AG08396 (cell line): ENCODE data around the gene UAP1L1.

Source experiments
- DNase-seq: peaks from one replicate; pipeline ENCODE4 v3.0.0; 2012; ENCODE audit warnings: low spot score, mixed read lengths

UAP1L1 gene

GRCh38 chr9:137076636-137077009, 694 bp upstream of the UAP1L1 start:
- no peak for DNase-seq

- no peak for DNase-seq
Measured at GRCh38 chr9:137077758-137078693, 709 bp downstream of the UAP1L1 start.

GRCh38 chr9:137078701-137079400, 1.5 kb downstream of the UAP1L1 start:
- no peak for DNase-seq

- DNase-seq: no peak
Measured at GRCh38 chr9:137079401-137079787, 2.1 kb downstream of the UAP1L1 start.

- no peak for DNase-seq
Measured at GRCh38 chr9:137080260-137081122, 3.2 kb downstream of the UAP1L1 start.

GRCh38 chr9:137082222-137082924, 5.1 kb downstream of the UAP1L1 start:
- DNase-seq: no peak

- no peak for DNase-seq
Measured at GRCh38 chr9:137082925-137083290, 5.6 kb downstream of the UAP1L1 start.

- peak; percentile 89 for DNase-seq
Measured at GRCh38 chr9:137083394-137084004, 6.2 kb downstream of the UAP1L1 start.

GRCh38 chr9:137084526-137084925, 7.2 kb downstream of the UAP1L1 start:
- no peak for DNase-seq

- peak; percentile 63 for DNase-seq
Measured at GRCh38 chr9:137085920-137086530, 8.7 kb downstream of the UAP1L1 start.

GRCh38 chr9:137086531-137087408, 9.5 kb downstream of the UAP1L1 start, which contains the start of gene MAN1B1:
Gene MAN1B1 (plus strand): TSS chr9:137086985. CDS start chr9:137087000, 15 bp downstream.
- DNase-seq: peak; percentile 100

- DNase-seq: no peak
Measured at GRCh38 chr9:137087409-137087925, 10.2 kb downstream of the UAP1L1 start.

- DNase-seq: no peak
Measured at GRCh38 chr9:137088121-137088520, 10.8 kb downstream of the UAP1L1 start.

- DNase-seq: no peak
Measured at GRCh38 chr9:137089232-137089947, 12.1 kb downstream of the UAP1L1 start.

- no peak for DNase-seq
Measured at GRCh38 chr9:137095664-137096517, 18.6 kb downstream of the UAP1L1 start.

GRCh38 chr9:137096785-137097546, 19.6 kb downstream of the UAP1L1 start:
- no peak for DNase-seq
